C4-2B (cell line): ENCODE results near the gene UBE2Q2.
"Not testable (repeated sequence)": the region's sequence is repeated elsewhere in the genome, so short reads cannot be mapped to it uniquely, and the experiment has no call there.

Source experiments
- H3K27ac ChIP-seq: fragments of 450-650 bp; 2 replicates; pipeline ENCODE4 v1.5.1; 2017
- ZFX ChIP-seq: fragments of 450-650 bp; IDR thresholded peaks from 2 replicates; pipeline ENCODE4 v1.6.1; 2017
- TF ChIP-seq, protein P1 (sequence below): fragments of 450-650 bp; conservative IDR thresholded peaks from 2 replicates; pipeline ENCODE4 v1.5.1; 2017; ENCODE audit warnings: mild to moderate bottlenecking

The UBE2Q2 gene

DNA sequence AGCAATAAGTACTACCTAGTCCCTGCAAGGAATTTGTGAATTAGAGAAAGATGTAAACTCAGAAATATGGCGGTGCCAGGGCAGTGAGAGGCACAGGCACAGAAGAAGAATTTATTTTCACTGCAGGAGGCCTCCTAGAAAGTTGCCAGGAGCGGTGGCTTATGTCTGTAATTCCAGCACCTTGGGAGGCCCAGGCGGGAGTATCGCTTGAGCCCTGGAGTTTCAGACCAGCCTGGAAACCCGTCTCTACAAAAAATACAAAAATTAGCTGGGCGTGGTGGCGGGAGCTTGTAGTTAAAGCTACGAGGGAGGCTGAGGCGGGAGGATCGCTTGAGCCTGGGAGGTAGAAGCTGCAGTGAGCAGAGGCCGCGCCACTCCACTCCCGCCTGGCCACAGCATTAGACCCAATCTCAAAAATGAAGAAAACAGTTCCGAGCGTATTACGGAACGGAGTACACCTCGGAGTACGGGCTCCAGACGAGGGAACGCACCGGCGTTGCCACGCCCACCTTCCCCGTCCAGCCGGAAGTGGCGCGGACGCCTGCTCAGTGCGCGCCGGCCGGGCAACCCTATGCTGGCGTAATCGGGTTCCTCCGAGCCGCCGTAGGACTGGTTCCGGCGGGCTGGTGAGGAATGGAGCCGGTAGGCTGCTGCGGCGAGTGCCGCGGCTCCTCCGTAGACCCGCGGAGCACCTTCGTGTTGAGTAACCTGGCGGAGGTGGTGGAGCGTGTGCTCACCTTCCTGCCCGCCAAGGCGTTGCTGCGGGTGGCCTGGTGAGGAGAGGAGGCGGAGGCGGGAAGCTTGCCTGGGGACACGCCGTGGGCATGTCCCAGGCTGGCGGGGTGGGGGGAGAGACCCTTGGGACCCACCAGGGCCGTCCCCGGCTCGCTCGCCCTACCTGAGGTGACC is 60.3 kb downstream of the UBE2Q2 start, which contains the start of gene FBXO22:
Gene FBXO22, plus strand, starts transcription at position 548 of the 909 bp plus-strand sequence. Its CDS starts 86 bp downstream, at position 634.
- peak; percentile 39; the same call in 1 of the 2 replicates for TF ChIP-seq ZFX
- TF ChIP-seq, protein P1, sequence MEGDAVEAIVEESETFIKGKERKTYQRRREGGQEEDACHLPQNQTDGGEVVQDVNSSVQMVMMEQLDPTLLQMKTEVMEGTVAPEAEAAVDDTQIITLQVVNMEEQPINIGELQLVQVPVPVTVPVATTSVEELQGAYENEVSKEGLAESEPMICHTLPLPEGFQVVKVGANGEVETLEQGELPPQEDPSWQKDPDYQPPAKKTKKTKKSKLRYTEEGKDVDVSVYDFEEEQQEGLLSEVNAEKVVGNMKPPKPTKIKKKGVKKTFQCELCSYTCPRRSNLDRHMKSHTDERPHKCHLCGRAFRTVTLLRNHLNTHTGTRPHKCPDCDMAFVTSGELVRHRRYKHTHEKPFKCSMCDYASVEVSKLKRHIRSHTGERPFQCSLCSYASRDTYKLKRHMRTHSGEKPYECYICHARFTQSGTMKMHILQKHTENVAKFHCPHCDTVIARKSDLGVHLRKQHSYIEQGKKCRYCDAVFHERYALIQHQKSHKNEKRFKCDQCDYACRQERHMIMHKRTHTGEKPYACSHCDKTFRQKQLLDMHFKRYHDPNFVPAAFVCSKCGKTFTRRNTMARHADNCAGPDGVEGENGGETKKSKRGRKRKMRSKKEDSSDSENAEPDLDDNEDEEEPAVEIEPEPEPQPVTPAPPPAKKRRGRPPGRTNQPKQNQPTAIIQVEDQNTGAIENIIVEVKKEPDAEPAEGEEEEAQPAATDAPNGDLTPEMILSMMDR: no peak
- H3K27ac ChIP-seq: peak within 1 kb of the TSS; percentile 92

DNA sequence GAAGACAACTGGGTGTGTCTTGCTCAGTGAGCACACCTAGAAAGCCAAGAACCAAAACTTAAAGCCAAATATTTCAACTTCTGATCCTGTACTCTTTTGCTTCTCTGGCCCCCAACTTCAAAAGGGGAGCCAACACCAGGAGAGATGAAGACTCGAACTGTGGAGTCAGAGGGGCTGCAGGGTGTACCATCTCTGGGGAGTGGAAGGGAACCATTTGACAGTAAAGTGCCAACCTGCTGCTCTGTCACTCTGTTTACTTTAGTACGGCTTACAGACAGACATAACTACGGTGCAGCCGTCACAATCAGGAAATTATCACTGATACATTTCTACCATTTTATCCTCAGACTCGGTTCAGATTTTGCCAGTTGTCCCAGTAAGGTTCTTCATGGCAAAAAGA is 62.0 kb downstream of the UBE2Q2 start:
- H3K27ac ChIP-seq: peak overlapping the region; percentile 92; the same call in 1 of the 2 replicates
- no peak for TF ChIP-seq ZFX
- TF ChIP-seq, protein P1: no peak

DNA sequence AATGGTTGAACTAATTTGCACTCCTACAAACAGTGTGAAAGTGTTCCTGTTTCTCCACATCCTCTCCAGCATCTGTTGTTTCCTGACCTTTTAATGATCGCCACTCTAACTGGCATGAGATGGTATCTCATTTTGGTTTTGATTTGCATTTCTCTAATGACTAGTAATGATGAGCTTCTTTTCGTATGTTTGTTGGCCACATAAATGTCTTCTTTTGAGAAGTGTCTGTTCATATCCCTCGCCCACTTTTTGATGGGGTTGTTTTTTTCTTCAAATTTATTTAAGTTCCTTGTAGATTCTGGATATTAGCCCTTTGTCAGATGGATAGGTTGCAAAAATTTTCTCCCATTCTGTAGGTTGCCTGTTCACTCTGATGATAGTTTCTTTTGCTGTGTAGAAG is 67.1 kb downstream of the UBE2Q2 start:
- H3K27ac ChIP-seq: not testable (repeated sequence)

DNA sequence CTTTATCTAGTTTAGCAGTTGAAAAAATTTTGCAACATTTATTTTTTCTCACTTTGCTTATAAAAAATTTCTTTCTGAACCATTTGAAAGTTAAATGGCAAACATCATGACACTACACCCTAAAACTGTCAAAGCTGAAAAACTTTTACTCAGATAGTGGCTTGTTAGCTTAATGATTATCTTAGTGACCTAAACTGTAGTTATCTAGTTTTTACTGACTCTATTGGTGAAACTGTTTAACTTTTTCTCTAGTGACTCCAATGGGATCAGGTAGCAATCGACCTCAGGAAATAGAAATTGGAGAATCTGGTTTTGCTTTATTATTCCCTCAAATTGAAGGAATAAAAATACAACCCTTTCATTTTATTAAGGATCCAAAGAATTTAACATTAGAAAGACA is 73.7 kb downstream of the UBE2Q2 start:
- no peak for TF ChIP-seq ZFX
- TF ChIP-seq, protein P1: no peak
- no peak overlapping the region for H3K27ac ChIP-seq

DNA sequence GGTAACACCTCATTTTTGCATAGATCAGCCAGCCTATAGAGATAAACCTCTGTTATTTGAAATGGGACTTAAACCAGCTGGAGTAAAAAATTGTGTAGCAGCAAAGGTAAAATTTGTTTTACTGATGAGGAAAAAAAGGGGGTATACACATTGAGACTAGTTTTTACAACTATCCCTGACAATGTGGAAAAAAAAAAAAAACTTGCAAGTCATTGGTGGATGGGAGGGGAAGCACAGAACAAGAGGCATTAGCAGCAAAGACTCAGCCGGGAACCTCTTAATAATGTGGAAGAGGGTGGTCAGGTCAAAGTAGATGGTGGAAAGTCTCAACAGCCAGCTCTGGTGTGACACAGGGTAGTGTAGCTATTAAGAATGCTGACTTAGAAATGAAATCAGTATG is 74.9 kb downstream of the UBE2Q2 start:
- no peak for TF ChIP-seq ZFX
- TF ChIP-seq, protein P1: no peak

DNA sequence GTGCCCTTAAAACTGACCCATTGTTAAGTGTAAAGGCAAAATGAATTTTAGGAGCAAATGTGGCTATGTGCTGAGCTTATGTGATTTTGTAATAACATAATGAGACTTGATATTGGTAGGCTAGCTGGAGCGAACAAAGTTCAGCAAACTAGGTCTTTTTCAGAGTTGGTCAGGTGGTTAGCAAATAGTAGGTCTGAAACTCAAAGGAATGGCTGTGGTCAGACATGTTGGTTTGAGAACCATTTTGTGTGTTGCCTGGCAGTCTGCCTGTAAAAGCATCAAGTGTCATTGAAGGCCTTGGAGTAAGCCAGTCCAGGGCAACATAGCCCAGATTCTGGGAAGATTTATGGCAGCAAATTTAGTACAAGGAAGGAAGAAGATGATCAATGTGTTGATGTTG is 76.8 kb downstream of the UBE2Q2 start:
- TF ChIP-seq, protein P1: no peak
- no peak for TF ChIP-seq ZFX
- no peak overlapping the region for H3K27ac ChIP-seq

More for the DNA sequence above, 74.9 kb downstream of the UBE2Q2 start:
- no peak overlapping the region for H3K27ac ChIP-seq

DNA sequence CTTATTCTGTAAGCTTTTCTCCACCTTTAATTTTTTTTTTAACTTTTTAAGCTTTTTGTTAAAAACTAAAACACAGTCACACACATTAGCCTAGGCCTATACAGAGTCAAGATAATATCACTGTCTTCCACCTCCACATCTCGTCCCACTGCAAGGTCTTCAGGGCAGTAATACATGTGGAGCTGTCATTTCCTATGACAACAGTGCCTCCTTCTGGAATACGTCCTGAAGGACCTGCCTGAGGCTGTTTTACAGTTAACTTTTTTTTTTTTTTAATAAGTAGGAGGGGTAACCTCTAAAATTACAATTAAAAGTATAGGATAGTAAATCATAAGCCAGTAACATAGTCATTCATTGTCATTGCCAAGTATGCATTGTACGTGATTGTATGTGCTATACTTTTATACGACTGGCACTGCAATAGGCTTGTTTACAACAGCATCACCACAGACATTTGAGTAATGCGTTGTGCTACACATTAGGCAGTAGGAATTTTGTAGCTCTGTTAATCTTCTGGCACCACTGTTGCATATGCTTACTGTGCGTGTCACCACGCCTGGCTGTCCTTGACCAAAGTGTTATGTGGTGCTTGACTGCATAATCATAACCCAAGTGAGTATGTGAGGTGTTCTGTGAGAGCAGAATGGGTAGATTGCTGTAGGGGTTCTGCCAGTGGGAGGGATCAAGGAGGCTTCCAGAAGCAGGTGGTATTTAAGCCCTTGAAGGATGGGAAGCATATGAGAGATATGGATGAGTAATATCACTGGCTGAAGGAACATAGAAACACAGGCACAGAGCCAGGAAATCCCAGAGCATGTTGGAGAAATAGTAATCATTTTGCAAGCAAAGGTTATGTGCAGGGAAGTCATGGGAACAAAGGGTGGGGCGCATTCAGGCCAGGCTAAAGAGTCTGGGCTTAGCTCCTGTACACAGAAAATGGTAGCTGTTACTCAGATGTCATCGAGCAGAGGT is 78.8 kb downstream of the UBE2Q2 start:
- TF ChIP-seq, protein P1: peak; percentile 67
- TF ChIP-seq ZFX: no peak
- H3K27ac ChIP-seq: no peak overlapping the region
